WTC11 (cell line): ENCODE measurements around the gene FAM89A.

ENCODE experiments used
- CREM ChIP-seq: sonication (generic); formaldehyde crosslinking; IDR thresholded peaks from 2 replicates; pipeline ENCODE4 v1.8.1; 2022; ENCODE audit warnings: mild to moderate bottlenecking, missing genetic modification reagents, moderate library complexity
- CTCF ChIP-seq: fragments of 200-600 bp; IDR thresholded peaks from 2 replicates; pipeline ENCODE4 v1.8.0; 2022; ENCODE audit warnings: antibody characterized with exemption
- MAX ChIP-seq: sonication (generic); formaldehyde crosslinking; IDR thresholded peaks from 2 replicates; pipeline ENCODE4 v1.8.0; 2022; ENCODE audit warnings: mild to moderate bottlenecking, missing genetic modification reagents
- NR2C2 ChIP-seq: sonication (generic); formaldehyde crosslinking; IDR thresholded peaks from 2 replicates; pipeline ENCODE4 v1.8.0; 2022; ENCODE audit warnings: mild to moderate bottlenecking, missing genetic modification reagents
- ZNF138 ChIP-seq: sonication (generic); formaldehyde crosslinking; conservative IDR thresholded peaks from 2 replicates; pipeline ENCODE4 v1.8.1; 2022; ENCODE audit warnings: mild to moderate bottlenecking, moderate library complexity, missing genetic modification reagents

- TF ChIP-seq CTCF (no peak), CREM (no peak), ZNF138 (CRISPR knock-in tag) (no peak), MAX (CRISPR knock-in tag) (no peak), NR2C2 (CRISPR knock-in tag) (no peak)
These were observed 9.3 kb upstream of the FAM89A start for GRCh38 chr1:231049121-231049979.
